Left lung (tissue), 10 donors: ENCODE measurements around the gene LRRC17. TPM values are rescaled to one million over a fixed set of nuclear protein-coding genes. Genes with fewer than 3 reads are reported as not detected.
A peak's percentile ranks its signal among the peaks of the same experiment; 100 is the strongest.

Source experiments
- ATAC-seq: fragments of 200-7000 bp; cut with Tn5 transposase; one replicate; pipeline ENCODE4 v1.9.1; 2020; ENCODE audit warnings: moderate library complexity
- DNase-seq, 4 donors: peaks; one replicate each; pipeline ENCODE4 v3.0.0-alpha.2; 2013 to 2020
- H3K27ac ChIP-seq, 2 donors: fragments of 200-600 bp; sonication (generic) in 1 of 2; one replicate each; pipeline versions ENCODE4 v1.5.0 to v1.8.0; 2020 to 2021
- H3K27me3 ChIP-seq, 2 donors: fragments of 200-600 bp; sonication (generic) in 1 of 2; one replicate each; pipeline versions ENCODE4 v1.5.0 to v1.8.0; 2020 to 2021
- H3K36me3 ChIP-seq, 2 donors: fragments of 200-600 bp; sonication (generic) in 1 of 2; one replicate each; pipeline versions ENCODE4 v1.5.0 to v1.8.0; 2020 to 2021
- H3K4me1 ChIP-seq, 2 donors: fragments of 200-600 bp; one replicate each; pipeline ENCODE4 v1.8.0; 2021
- H3K4me3 ChIP-seq, 2 donors: fragments of 200-600 bp; sonication (generic) in 1 of 2; one replicate each; pipeline versions ENCODE4 v1.5.0 to v1.8.0; 2020 to 2021; ENCODE audit warnings: mild to moderate bottlenecking in 1 of 2
- H3K9me3 ChIP-seq, 2 donors: fragments of 200-600 bp; sonication (generic) in 1 of 2; one replicate each; pipeline versions ENCODE4 v1.5.0 to v1.8.0; 2020 to 2021
- intact Hi-C, 2 donors: fragments of 100-400 bp; cut with DNase I; formaldehyde crosslinking; loops; one replicate each; pipeline versions ENCODE4 v1.11.2 to v1.14.2; 2022
- polyA plus RNA-seq, 6 donors: library from polyadenylated mRNA; unstranded; fragments of 120-200 nt; gene quantifications; one replicate each; pipeline ENCODE4 v1.2.1, GENCODE V29; 2013; ENCODE audit not compliant: insufficient read length in 6 of 6
- total RNA-seq, 2 donors: library from RNA; stranded (reverse); fragmentation: NEBNext Ultra II Directional; extraction: Animal tissue kit (Norgen Biotek cat#: 25700); gene quantifications; one replicate each; pipeline ENCODE4 v1.2.1, GENCODE V29; 2021
- TF ChIP-seq, protein P1 (sequence below), 2 donors: fragments of 200-600 bp; sonication (generic) in 1 of 2; IDR thresholded peaks; one replicate each; pipeline versions ENCODE4 v1.5.0 to v1.8.0; 2021; ENCODE audit warnings: antibody characterized with exemption in 2 of 2
- donor health status: DM: no; HTN: yes; CAD: no.
- donor health status: DM: no; HTN: no; CAD: no.

The LRRC17 gene
- total and polyA plus RNA-seq, 8 donors = 8.7 to 252 (median 216) TPM

- intact Hi-C loops = no loop called here
- ATAC-seq (peak; percentile 5), DNase-seq (no peak)
- Histone ChIP-seq H3K4me3 (no peak overlapping the region), H3K36me3 (no peaks in the 10 kb centered on the region), H3K27me3 (no peaks in the 10 kb centered on the region), H3K4me1 (peaks cover 0 to 30% of the 10 kb centered on the region in 2 donors), H3K27ac (peak overlapping the region; percentile 34 to 76), H3K9me3 (no peaks in the 10 kb centered on the region)
- TF ChIP-seq, protein P1, sequence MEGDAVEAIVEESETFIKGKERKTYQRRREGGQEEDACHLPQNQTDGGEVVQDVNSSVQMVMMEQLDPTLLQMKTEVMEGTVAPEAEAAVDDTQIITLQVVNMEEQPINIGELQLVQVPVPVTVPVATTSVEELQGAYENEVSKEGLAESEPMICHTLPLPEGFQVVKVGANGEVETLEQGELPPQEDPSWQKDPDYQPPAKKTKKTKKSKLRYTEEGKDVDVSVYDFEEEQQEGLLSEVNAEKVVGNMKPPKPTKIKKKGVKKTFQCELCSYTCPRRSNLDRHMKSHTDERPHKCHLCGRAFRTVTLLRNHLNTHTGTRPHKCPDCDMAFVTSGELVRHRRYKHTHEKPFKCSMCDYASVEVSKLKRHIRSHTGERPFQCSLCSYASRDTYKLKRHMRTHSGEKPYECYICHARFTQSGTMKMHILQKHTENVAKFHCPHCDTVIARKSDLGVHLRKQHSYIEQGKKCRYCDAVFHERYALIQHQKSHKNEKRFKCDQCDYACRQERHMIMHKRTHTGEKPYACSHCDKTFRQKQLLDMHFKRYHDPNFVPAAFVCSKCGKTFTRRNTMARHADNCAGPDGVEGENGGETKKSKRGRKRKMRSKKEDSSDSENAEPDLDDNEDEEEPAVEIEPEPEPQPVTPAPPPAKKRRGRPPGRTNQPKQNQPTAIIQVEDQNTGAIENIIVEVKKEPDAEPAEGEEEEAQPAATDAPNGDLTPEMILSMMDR (IDR thresholded peaks at IDR 0.05) = no peak
Measured at GRCh38 chr7:102890971-102891692, 21.7 kb upstream of the LRRC17 start.

DNA sequence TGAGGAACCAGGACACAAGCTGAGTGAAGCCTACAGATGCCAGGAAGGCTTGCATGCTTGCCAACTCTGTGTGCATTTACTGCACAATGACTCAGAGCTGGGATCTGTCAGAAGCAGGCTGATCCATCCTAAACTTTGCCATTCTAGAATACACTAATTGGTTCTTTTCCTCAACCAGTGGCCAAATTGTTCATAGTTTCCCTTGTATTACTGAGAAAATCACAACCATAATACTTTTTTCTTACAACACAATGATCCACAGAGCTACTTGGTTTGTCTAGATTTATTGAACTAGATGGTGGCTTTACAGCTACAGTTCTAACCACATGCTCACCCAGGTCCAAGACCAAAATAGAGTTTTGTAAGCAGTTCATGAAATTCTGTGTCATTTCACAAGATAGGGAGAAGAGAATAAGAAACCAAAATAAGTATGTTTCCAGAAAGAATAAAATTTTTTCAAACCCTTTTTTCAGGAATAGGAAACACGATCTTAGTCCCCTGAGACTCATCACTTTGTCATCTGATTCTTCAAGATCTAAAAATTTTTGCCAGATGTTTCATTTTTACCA lies 21.0 kb upstream of the LRRC17 start:
- Histone ChIP-seq H3K27ac (peak overlapping the region in 1 of 2 donors; percentile 5), H3K4me3 (no peak overlapping the region), H3K4me1 (peaks cover 0 to 30% of the 10 kb centered on the region in 2 donors), H3K27me3 (no peaks in the 10 kb centered on the region), H3K36me3 (no peaks in the 10 kb centered on the region), H3K9me3 (no peaks in the 10 kb centered on the region)
- intact Hi-C loops = no loop called here
- ATAC-seq (peak; percentile 58), DNase-seq (peak in 1 of 4 donors; percentile 72)
- TF ChIP-seq, protein P1 (IDR thresholded peaks at IDR 0.05) = no peak

GRCh38 chr7:102892631-102893278 lies 20.0 kb upstream of the LRRC17 start:
- DNase-seq (no peak), ATAC-seq (no peak)
- Histone ChIP-seq H3K27ac (peak overlapping the region in 1 of 2 donors; percentile 5), H3K9me3 (no peaks in the 10 kb centered on the region), H3K4me1 (peaks cover 0 to 34% of the 10 kb centered on the region in 2 donors), H3K27me3 (no peaks in the 10 kb centered on the region), H3K36me3 (no peaks in the 10 kb centered on the region), H3K4me3 (no peak overlapping the region)
- intact Hi-C loops = no loop called here
- TF ChIP-seq, protein P1 (IDR thresholded peaks at IDR 0.05) = no peak

DNA sequence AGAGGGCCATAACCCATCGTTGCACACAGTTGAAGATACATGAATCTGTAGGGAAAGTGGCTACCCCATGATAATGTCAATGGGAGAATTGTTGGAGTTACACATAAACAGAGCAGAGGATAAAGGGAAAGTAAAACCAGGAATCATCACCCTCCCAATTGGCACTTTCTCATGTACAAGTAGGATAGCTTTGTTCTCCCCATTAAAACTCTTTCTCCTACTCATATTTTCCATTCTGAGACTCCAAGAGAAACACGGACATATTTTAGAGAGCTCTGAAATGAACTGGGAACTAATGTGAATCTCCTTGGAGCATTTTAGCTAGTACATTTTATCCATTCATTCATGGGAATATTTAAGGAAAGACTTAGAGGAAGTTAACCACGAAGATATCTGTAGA lies 17.2 kb upstream of the LRRC17 start:
- no peak overlapping the region for H3K4me3 ChIP-seq
- TF ChIP-seq, protein P1 (IDR thresholded peaks at IDR 0.05) = no peak
- H3K9me3 ChIP-seq = no peaks in the 10 kb centered on the region
- H3K27me3 ChIP-seq = no peaks in the 10 kb centered on the region
- H3K4me1 ChIP-seq = peaks cover 0 to 43% of the 10 kb centered on the region in 2 donors
- H3K27ac ChIP-seq = peak overlapping the region in 1 of 2 donors; percentile 22
- intact Hi-C loops = no loop called here
- no peaks in the 10 kb centered on the region for H3K36me3 ChIP-seq
- no peak for ATAC-seq
- DNase-seq = no peak

DNA sequence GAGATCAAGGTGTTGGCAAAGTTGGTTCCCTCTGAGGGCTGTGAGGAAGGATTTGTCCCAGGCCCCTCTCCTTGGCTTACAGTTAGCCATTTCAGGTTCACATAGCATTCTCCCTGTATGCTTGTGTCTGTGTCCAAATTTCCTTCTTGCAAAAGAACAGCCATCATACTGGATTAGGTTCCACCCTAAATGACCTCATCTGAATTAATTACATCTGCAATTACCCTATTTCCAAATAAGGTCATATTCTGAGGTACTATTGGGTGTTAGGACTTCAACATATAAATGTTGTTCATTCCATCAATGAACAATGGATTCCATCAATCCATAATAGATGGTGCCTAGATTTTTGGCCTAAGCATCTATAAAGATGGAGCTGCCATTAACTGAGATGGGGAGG lies 16.2 kb upstream of the LRRC17 start:
- TF ChIP-seq, protein P1 (IDR thresholded peaks at IDR 0.05) = no peak
- DNase-seq (no peak), ATAC-seq (no peak)
- Histone ChIP-seq H3K4me3 (no peak overlapping the region), H3K36me3 (no peaks in the 10 kb centered on the region), H3K4me1 (peaks cover 0 to 33% of the 10 kb centered on the region in 2 donors), H3K27me3 (no peaks in the 10 kb centered on the region), H3K27ac (no peak overlapping the region), H3K9me3 (no peaks in the 10 kb centered on the region)
- intact Hi-C loops = no loop called here
